Vagina (tissue), 2 donors: ENCODE results near the gene TENT5A.

Experiments
- POLR2A ChIP-seq, 2 donors: fragments of 450-650 bp; IDR thresholded peaks; one replicate each; pipeline ENCODE4 v1.6.1; 2017; ENCODE audit warnings: antibody characterized with exemption in 2 of 2, mild to moderate bottlenecking in 2 of 2, moderate library complexity in 2 of 2
- TF ChIP-seq, protein P1 (sequence below), 3 experiments: fragments of 450-650 bp in 2 of 3; fragments of 200-600 bp in 1 of 3; sonication (generic) in 1 of 3; IDR thresholded peaks; one replicate each; pipeline ENCODE4 v1.5.1; 2017 to 2019; ENCODE audit warnings: antibody characterized with exemption in 3 of 3, mild to moderate bottlenecking in 2 of 3, moderate library complexity in 2 of 3

DNA sequence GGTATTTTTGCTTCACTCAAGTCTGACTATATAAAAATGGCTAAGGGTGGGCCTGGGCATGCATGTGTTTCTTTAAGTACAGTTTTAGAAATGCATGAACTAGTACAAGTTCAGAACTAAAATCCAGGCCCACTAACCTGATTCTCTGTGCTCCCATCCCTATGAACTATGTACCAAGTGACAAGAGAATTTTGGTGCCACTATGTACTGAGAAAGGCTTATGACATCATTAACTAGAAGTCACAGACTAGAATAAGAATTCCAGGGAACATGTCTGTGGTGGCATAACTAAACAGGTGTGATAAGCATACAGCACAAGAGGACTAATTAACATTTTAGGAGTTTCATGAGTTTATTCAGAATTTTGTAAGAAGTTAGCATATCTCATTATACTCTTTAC, 16.1 kb downstream of the TENT5A start:
- TF ChIP-seq, protein P1, sequence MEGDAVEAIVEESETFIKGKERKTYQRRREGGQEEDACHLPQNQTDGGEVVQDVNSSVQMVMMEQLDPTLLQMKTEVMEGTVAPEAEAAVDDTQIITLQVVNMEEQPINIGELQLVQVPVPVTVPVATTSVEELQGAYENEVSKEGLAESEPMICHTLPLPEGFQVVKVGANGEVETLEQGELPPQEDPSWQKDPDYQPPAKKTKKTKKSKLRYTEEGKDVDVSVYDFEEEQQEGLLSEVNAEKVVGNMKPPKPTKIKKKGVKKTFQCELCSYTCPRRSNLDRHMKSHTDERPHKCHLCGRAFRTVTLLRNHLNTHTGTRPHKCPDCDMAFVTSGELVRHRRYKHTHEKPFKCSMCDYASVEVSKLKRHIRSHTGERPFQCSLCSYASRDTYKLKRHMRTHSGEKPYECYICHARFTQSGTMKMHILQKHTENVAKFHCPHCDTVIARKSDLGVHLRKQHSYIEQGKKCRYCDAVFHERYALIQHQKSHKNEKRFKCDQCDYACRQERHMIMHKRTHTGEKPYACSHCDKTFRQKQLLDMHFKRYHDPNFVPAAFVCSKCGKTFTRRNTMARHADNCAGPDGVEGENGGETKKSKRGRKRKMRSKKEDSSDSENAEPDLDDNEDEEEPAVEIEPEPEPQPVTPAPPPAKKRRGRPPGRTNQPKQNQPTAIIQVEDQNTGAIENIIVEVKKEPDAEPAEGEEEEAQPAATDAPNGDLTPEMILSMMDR (IDR thresholded peaks at IDR 0.05) = no peak
- no peak for TF ChIP-seq POLR2A (IDR thresholded peaks at IDR 0.05)
